SK-N-MC (cell line): ENCODE measurements around the gene HSPA1B.
"Not testable (repeated sequence)": the region's sequence is repeated elsewhere in the genome, so short reads cannot be mapped to it uniquely, and the experiment has no call there.

Experiments used
- DNase-seq: peaks from one replicate; pipeline ENCODE4 v3.0.0-alpha.2; 2011; ENCODE audit warnings: low read depth, low spot score
- H3K27ac ChIP-seq: fragments of 200-600 bp; sonication (generic); 2 replicates; pipeline ENCODE4 v1.5.1; 2016; ENCODE audit warnings: mixed run types
- H3K36me3 ChIP-seq: fragments of 200-600 bp; sonication (generic); 2 replicates; pipeline ENCODE4 v1.6.1; 2017; ENCODE audit warnings: antibody characterized with exemption, low read length, mixed read lengths; ENCODE audit not compliant: insufficient read depth
- H3K4me3 ChIP-seq: fragments of 200-600 bp; sonication (generic); 2 replicates; pipeline ENCODE4 v1.5.1; 2016
- H3K9ac ChIP-seq: fragments of 200-600 bp; sonication (generic); 2 replicates; pipeline ENCODE4 v1.8.0; 2017; ENCODE audit warnings: mixed run types, mixed read lengths; ENCODE audit not compliant: insufficient read length
- H3K9me3 ChIP-seq: fragments of 200-600 bp; sonication (generic); 2 replicates; pipeline ENCODE4 v1.6.1; 2017; ENCODE audit warnings: low read depth, mild to moderate bottlenecking, antibody characterized with exemption, low read length, moderate library complexity, mixed read lengths
- EZH2 ChIP-seq: fragments of 200-600 bp; sonication (generic); IDR thresholded peaks from one replicate; pipeline ENCODE4 v1.6.1; 2017; ENCODE audit warnings: antibody characterized with exemption
- FOXP2 ChIP-seq: optimal IDR thresholded peaks from 2 replicates; pipeline ENCODE3; 2011; ENCODE audit warnings: mild to moderate bottlenecking, moderate library complexity; ENCODE audit not compliant: insufficient read depth; ENCODE audit errors: extremely low read length, control extremely low read depth
- POLR2AphosphoS5 ChIP-seq: IDR thresholded peaks from 2 replicates; pipeline ENCODE4 v1.6.1; 2012; ENCODE audit warnings: mild to moderate bottlenecking, low read depth, low read length, borderline replicate concordance

Gene HSPA1B

DNA sequence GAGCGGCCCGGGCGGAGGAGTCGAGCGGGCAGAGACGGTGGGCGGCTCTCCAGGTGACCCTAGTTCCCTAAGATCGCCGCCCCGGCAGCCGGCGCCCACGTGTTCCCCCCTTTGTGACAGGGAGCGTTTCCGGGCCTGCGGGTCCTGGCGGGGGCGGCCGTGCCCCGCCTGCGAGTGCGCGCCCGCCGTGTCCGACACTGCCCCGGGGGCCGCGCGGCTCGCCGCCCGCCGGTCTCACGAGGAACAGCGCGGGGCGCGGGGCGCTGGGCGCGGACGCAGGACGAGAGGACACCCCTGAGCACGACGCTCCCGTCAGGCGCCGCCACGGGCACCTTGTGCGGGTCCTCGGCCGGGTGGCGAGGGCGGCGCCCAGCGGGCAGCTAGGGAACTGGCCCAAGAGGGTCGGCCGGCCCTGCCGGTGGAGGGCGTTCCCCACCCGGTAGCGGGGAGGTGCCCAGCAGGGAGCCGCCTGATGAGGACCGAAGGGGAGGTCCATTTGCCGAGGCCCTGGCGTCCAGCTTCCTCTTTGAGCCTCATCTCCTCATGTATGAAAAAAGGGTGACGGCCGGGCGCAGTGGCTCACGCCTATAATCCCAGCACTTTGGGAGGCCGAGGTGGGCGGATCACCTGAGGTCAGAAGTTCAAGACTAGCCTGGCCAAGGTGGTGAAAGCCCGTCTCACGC, 31.8 kb upstream of the HSPA1B start, which contains the start of gene VARS1:
Gene VARS1 (minus strand): TSS at position 137 of the 683 bp plus-strand sequence. CDS start 535 bp downstream, outside the sequence.
- Histone ChIP-seq H3K36me3 (peaks cover 30% of the 10 kb centered on the region), H3K9me3 (no peaks in the 10 kb centered on the region), H3K4me3 (peak within 1 kb of the TSS; percentile 98), H3K9ac (peak within 1 kb of the TSS; percentile 98), H3K27ac (peak within 1 kb of the TSS; percentile 86)
- TF ChIP-seq POLR2AphosphoS5 (peak; percentile 59), FOXP2 (no peak), EZH2 (no peak)
- no peak for DNase-seq

DNA sequence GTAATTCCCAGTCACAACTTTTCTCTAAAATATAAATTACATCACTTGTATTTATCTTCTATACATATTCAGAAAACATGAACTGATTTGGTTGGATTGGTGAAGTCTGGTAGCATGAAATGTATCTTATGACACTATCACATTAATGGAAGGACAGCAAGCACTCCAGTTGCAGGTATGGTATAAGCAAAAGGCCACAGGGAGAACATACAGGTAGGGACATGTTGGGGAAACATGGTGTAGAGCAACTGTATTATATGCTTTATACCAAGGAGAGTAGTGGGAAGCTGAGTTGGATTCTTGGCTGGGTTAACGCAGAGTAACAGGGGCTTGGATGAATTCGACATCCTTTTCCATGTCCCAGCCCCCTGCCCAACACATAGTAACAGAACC, 30.5 kb upstream of the HSPA1B start:
- Histone ChIP-seq H3K36me3 (peaks cover 28% of the 10 kb centered on the region; the same call in 1 of the 2 replicates), H3K4me3 (no peak overlapping the region), H3K9me3 (no peaks in the 10 kb centered on the region), H3K9ac (no peak overlapping the region), H3K27ac (peak overlapping the region; percentile 79)
- no peak for DNase-seq
- TF ChIP-seq EZH2 (no peak), FOXP2 (no peak), POLR2AphosphoS5 (no peak)

DNA sequence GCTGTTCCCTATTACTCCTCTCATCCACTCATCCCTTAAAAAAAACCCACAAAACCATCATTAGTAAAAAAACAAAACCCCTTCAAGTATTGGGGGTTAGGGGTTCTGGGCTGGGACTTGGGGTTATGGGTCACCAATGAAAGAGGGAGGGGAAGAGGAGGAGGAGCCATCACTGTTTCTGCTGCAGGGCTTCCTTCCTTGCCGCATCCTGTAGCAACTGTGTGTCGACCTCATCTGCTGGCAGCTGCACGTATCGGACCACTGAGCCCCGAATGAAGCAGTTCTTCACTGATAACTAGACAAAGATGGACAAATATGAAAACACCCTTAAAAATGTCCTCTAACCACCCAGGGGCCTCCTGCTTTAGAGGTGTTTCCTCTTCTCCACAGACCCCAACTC, 29.9 kb upstream of the HSPA1B start:
- Histone ChIP-seq H3K36me3 (peaks cover 22% of the 10 kb centered on the region; the same call in 1 of the 2 replicates), H3K9ac (no peak overlapping the region), H3K9me3 (no peaks in the 10 kb centered on the region), H3K4me3 (no peak overlapping the region), H3K27ac (peak overlapping the region; percentile 79)
- no peak for DNase-seq
- no peak for TF ChIP-seq POLR2AphosphoS5
- no peak for TF ChIP-seq EZH2
- TF ChIP-seq FOXP2: no peak

DNA sequence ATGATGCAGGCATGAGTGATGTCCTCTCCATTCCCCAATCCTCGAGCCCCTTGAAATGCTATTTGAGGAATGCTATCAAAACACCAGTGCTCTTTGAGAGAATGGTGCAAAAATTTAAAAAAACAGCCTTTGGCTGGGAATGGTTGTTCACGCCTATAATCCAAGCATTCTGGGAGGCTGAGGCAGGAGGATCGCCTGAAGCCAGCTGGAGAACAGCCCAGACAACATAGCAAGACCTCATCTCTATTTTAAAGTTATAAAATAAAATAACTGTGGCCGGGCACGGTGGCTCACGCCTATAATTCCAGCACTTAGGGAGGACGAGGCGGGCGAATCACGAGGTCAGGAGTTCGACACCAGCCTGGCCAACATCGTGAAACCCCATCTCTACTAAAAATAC, 27.8 kb upstream of the HSPA1B start:
- H3K4me3 ChIP-seq: no peak overlapping the region
- no peak for DNase-seq
- TF ChIP-seq FOXP2: no peak
- no peak for TF ChIP-seq POLR2AphosphoS5
- no peak for TF ChIP-seq EZH2
- H3K36me3 ChIP-seq: peaks cover 24% of the 10 kb centered on the region; the same call in 1 of the 2 replicates
- no peak overlapping the region for H3K9ac ChIP-seq
- H3K9me3 ChIP-seq: no peaks in the 10 kb centered on the region
- no peak overlapping the region for H3K27ac ChIP-seq

DNA sequence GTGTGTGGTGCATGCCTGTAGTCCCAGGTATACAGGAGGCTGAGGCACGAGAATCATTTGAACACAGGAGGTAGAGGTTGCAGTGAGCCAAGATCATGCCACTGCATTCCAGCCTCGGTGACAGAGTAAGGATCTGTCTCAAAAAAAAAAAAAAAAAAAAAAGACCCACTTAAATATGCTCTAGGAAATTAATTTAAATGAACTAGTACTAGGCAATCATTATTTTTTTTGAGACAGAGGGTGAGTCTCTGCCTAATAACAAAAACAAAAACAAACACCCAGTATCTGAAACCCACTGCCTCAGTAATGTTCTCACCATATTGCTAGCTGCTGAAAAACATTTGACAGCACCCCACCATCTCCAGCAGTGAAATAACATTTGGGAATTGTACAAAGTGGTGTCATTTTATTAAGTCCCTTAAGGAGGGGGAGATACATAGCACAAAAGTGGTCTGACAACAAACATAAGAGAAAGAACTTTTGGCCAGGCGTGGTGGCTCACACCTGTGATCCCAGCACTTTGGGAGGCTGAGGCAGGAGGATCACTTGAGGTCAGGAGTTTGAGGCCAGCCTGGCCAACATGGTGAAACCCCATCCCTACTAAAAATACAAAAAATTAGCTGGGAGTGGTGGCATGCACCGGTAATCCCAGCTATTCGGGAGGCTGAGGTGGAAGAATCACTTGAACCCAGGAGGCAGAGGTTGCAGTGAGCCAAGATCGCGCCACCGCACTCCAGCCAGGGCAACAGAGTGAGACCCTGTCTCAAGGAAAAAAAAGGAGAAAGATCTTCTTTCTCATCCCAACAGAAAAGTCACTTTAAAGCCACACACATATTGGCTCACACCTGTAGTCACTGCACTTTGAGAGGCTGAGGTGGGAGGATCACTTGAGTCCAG, 26.3 kb upstream of the HSPA1B start:
- not testable (repeated sequence) for H3K27ac ChIP-seq, H3K4me3 ChIP-seq, H3K9me3 ChIP-seq, H3K9ac ChIP-seq, DNase-seq
- H3K36me3 ChIP-seq: peaks cover 27% of the 10 kb centered on the region; the same call in 1 of the 2 replicates

DNA sequence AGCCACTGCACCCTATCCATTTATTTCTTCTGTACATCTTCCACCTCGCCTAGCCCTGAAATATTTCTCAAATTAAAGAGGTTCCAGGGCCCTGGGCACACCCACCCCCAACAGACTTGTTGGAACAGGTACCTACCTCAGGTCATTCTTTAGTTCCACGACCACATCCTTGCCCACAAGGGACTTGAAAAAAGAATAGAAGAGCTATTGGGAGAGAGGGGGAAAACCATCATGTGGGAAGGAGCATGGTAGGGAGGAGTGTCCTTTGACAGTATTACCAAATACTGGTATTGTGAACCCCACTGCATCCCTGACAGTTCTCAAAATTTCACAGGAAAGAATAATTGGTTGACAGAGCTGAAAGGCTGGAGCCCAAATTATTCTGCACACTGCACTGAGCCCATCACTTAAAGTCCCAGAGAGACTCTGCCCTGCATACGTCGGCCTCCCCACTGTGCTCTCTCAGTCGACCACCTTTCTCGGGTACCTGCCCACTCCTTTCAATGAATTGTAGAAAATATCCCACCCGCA, 21.5 kb upstream of the HSPA1B start:
- Histone ChIP-seq H3K9me3 (no peaks in the 10 kb centered on the region), H3K27ac (peak overlapping the region; percentile 88), H3K9ac (peak overlapping the region; percentile 90), H3K4me3 (peak overlapping the region; percentile 97), H3K36me3 (peaks cover 23% of the 10 kb centered on the region; the same call in 1 of the 2 replicates)
- no peak for DNase-seq
- no peak for TF ChIP-seq FOXP2
- no peak for TF ChIP-seq EZH2
- TF ChIP-seq POLR2AphosphoS5: no peak

DNA sequence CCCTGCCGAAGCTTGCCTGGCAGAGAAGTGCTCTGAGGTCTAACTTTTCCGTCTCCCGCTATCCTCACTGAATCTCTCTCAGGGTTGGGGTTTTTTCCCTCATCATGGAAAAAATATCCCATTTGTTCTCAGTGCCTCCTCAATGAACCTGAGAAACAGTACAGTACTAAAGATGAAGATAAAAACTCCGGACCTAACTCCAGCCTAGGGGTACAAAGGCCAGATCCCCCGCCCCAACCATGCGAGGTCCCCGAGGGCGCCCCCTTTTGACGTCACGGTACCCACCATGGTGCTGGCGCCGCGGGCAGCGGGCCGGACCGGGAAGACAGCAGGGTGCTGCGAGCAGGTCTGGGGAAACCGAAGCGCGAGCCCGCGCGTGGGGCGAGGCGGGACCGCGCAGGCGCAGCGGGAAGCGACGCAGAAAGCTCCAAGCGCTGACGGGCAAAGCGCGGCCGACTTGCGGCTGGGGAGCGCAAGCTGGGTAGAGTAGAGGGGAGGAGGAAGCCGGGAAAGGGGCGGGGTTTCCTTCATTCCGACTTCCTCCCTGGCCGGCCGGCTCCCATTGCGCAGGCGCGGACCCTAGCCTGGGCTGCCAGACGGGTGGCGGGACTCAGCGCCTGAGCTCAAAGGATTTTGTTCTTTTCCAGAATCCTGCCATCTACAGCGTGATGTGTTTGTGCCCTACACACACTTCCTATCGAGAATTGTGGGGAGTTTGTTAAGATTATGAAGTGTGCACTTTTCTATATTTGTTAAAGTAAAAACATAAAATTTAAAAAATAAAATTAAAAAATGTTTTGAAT, 20.9 kb upstream of the HSPA1B start, which contains the start of gene LSM2:
Gene LSM2 (minus strand): TSS at position 497 of the 803 bp plus-strand sequence. CDS start 209 bp downstream, at position 288.
- Histone ChIP-seq H3K27ac (peak within 1 kb of the TSS; percentile 88), H3K9me3 (no peaks in the 10 kb centered on the region), H3K36me3 (peaks cover 16% of the 10 kb centered on the region; the same call in 1 of the 2 replicates), H3K4me3 (peak within 1 kb of the TSS; percentile 97), H3K9ac (peak within 1 kb of the TSS; percentile 90)
- TF ChIP-seq EZH2: no peak
- no peak for TF ChIP-seq FOXP2
- peak; percentile 96 for TF ChIP-seq POLR2AphosphoS5
- peak; percentile 66 for DNase-seq

DNA sequence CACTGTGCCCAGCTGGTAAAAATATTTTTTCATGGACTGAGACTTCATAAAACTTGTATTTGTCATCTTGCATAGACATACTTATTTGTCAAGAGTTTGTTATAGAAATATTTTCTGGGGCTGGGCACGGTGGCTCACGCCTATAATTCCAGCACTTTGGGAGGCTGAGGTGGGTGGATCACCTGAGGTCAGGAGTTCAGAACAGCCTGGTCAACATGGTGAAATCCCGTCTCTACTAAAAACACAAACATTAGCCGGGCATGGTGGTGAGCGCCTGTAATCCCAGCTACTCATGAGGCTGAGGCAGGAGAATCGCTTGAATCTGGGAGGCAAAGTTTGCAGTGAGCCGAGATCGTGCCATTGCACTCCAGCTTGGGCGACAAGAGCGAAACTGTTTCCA, 18.9 kb upstream of the HSPA1B start:
- H3K9ac ChIP-seq, H3K9me3 ChIP-seq, H3K36me3 ChIP-seq, H3K27ac ChIP-seq, DNase-seq, H3K4me3 ChIP-seq: not testable (repeated sequence)
